Gastrocnemius medialis (tissue), 4 donors: Measurements from ENCODE around the gene C22orf31. TPM values are rescaled to one million over a fixed set of nuclear protein-coding genes. Genes with fewer than 3 reads are reported as not detected.

Experiments used
- ATAC-seq, 2 donors: fragments of 150-250 bp; one replicate each; pipeline ENCODE4 v1.9.1; 2016
- DNase-seq, 2 donors: peaks; one replicate each; pipeline ENCODE4 v3.0.0-alpha.2; 2019
- H3K27ac ChIP-seq, 4 donors: fragments of 200-600 bp; sonication (generic); 1 replicate in 1 of 4; 2 replicates in 3 of 4; pipeline ENCODE4 v1.5.1; 2016 to 2018; ENCODE audit warnings: mild to moderate bottlenecking in 2 of 4, moderate library complexity in 1 of 4
- H3K27me3 ChIP-seq, 3 donors: fragments of 200-600 bp; sonication (generic) in 2 of 3; 1 replicate in 1 of 3; 2 replicates in 2 of 3; pipeline versions ENCODE4 v1.5.1 to v1.6.0; 2016 to 2019; ENCODE audit warnings: mild to moderate bottlenecking in 1 of 3, moderate library complexity in 1 of 3
- H3K36me3 ChIP-seq, 2 donors: fragments of 200-600 bp; sonication (generic) in 1 of 2; one replicate each; pipeline ENCODE4 v1.5.1; 2017 to 2018
- H3K4me1 ChIP-seq, 2 donors: fragments of 200-600 bp; sonication (generic) in 1 of 2; one replicate each; pipeline ENCODE4 v1.5.1; 2016 to 2017; ENCODE audit warnings: mild to moderate bottlenecking in 2 of 2
- H3K4me3 ChIP-seq, 4 donors: fragments of 200-600 bp; sonication (generic) in 3 of 4; 1 replicate in 1 of 4; 2 replicates in 3 of 4; pipeline ENCODE4 v1.5.1; 2016 to 2019; ENCODE audit warnings: mild to moderate bottlenecking in 2 of 4
- H3K9me3 ChIP-seq, 3 donors: fragments of 200-600 bp; sonication (generic) in 2 of 3; 1 replicate in 1 of 3; 2 replicates in 2 of 3; pipeline ENCODE4 v1.5.1; 2016 to 2019
- CTCF ChIP-seq, 5 experiments: fragments of 450-650 bp in 3 of 5; fragments of 200-600 bp in 2 of 5; sonication (generic) in 2 of 5; IDR thresholded peaks in 4 of 5; conservative IDR thresholded peaks in 1 of 5; 1 replicate in 4 of 5; 2 replicates in 1 of 5; pipeline ENCODE4 v1.5.1; 2016 to 2019; ENCODE audit warnings: antibody characterized with exemption in 5 of 5, mild to moderate bottlenecking in 3 of 5, moderate library complexity in 3 of 5
- POLR2A ChIP-seq, 2 donors: fragments of 450-650 bp; IDR thresholded peaks; one replicate each; pipeline ENCODE4 v1.6.1; 2017; ENCODE audit warnings: antibody characterized with exemption in 2 of 2, mild to moderate bottlenecking in 2 of 2, moderate library complexity in 2 of 2
- in situ Hi-C, 4 donors: fragments of 200-750 bp; cut with MboI; loops; one replicate each; pipeline versions ENCODE4 v1.15.0 to v1.8.0; 2017; ENCODE audit warnings: low sequenced_read_pairs in 4 of 4
- intact Hi-C: fragments of 100-400 bp; cut with DNase I; formaldehyde crosslinking; loops from one replicate; pipeline ENCODE4 v1.15.1; 2023; ENCODE audit warnings: low total_unique reads
- total RNA-seq, 4 donors: library from RNA; depleted of rRNA; stranded (reverse); fragments of >200 nt; gene quantifications; one replicate each; pipeline versions ENCODE4 v1.1.0 to v1.2.3, GENCODE V29; 2016

Gene C22orf31
- total RNA-seq, 4 donors from 2014 or later, result not detected

DNA sequence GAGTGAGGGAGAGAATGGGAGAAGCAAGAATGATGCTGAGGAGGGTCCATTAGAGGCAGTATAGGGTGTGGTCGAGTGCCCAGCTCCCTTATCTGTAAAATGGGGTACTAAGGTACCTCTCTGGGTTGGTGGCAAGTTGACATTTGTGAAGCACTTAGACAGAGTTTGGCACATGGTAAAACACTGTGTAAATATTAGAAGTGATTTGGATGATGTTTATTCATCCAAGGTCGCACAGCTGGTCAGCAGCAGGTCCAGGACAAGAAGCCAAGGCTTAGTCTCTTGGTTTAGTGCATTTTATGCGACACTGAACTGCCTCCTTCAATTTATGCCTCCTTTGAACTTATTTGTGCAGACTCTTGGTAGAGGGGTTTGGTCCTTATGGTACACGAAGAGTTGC, 30.6 kb upstream of the C22orf31 start:
- H3K27ac ChIP-seq, result peak overlapping the region in 3 of 4 donors; percentile 5 to 74 (median 63)
- in situ Hi-C loops (loop anchor here in 1 of 4 donors (10.0 kb wide), 1 partner anchor 63 kb away; no protein-coding TSS in a partner anchor), intact Hi-C loops (no loop called here)
- no peak for ATAC-seq
- H3K36me3 ChIP-seq, result no peaks in the 10 kb centered on the region
- no peaks in the 10 kb centered on the region for H3K9me3 ChIP-seq
- DNase-seq, result no peak
- H3K4me1 ChIP-seq, result peaks cover 26 to 41% of the 10 kb centered on the region in 2 donors
- no peaks in the 10 kb centered on the region for H3K27me3 ChIP-seq
- no peak for TF ChIP-seq CTCF (IDR thresholded peaks at IDR 0.05 in 4 of 5, conservative IDR thresholded peaks at IDR 0.05 in 1 of 5)
- TF ChIP-seq POLR2A (IDR thresholded peaks at IDR 0.05), result no peak
- H3K4me3 ChIP-seq, result no peak overlapping the region

DNA sequence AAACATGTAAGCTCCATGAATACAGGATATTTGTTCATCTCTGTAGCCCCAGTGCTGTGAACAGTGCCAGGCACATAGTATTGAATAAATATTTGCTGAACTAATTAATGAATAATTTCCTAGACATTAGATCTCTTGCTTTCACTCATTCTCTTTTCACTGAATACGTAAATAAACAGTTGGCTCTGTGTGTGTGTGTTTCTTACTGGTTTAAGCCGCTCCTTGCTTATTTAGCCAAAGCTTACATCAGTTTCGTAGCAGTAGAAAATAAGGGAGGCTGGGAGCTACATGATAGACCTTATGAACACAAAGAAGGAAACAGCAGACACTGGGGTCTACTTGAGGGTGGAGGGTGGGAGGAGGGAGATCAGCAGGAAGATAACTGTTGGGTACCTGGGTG, 28.4 kb upstream of the C22orf31 start:
- Histone ChIP-seq H3K9me3 (no peaks in the 10 kb centered on the region), H3K4me1 (peaks cover 16 to 24% of the 10 kb centered on the region in 2 donors), H3K27me3 (no peaks in the 10 kb centered on the region), H3K4me3 (no peak overlapping the region), H3K27ac (no peak overlapping the region), H3K36me3 (no peaks in the 10 kb centered on the region)
- in situ Hi-C loops, result loop anchor here in 1 of 4 donors (10.0 kb wide), 1 partner anchor 65 kb away; no protein-coding TSS in a partner anchor
- ATAC-seq, result no peak
- intact Hi-C loops, result no loop called here
- DNase-seq, result no peak
- no peak for TF ChIP-seq CTCF (IDR thresholded peaks at IDR 0.05 in 4 of 5, conservative IDR thresholded peaks at IDR 0.05 in 1 of 5)
- TF ChIP-seq POLR2A (IDR thresholded peaks at IDR 0.05), result no peak

DNA sequence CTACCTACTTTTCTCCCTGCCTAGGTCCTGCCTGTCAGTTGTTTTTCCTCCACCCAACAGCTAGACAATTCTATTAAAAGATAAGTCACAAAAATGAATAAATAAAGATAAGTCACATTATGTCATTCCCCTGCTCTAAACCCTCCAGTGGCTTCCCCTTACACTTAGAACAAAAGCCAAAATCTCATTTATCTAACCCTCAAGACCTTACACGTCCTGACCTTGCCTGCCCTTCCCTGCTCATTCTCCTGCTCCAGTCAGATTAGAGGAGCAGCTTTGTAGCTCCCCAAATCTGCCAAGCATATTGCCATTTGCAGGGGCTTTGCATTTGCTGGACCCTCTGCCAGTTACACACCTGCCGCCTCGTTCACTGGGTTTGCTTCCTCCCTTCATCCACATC, 27.9 kb upstream of the C22orf31 start:
- TF ChIP-seq POLR2A (IDR thresholded peaks at IDR 0.05) (no peak), CTCF (IDR thresholded peaks at IDR 0.05 in 4 of 5, conservative IDR thresholded peaks at IDR 0.05 in 1 of 5) (no peak)
- H3K27me3 ChIP-seq, result no peaks in the 10 kb centered on the region
- no peak for ATAC-seq
- no peaks in the 10 kb centered on the region for H3K9me3 ChIP-seq
- in situ Hi-C loops (no loop called here), intact Hi-C loops (no loop called here)
- H3K4me1 ChIP-seq, result peaks cover 16 to 24% of the 10 kb centered on the region in 2 donors
- no peak for DNase-seq
- no peaks in the 10 kb centered on the region for H3K36me3 ChIP-seq
- no peak overlapping the region for H3K27ac ChIP-seq
- no peak overlapping the region for H3K4me3 ChIP-seq

- intact Hi-C loops (no loop called here), in situ Hi-C loops (no loop called here)
- H3K9me3 ChIP-seq, result no peaks in the 10 kb centered on the region
- ATAC-seq (no peak), DNase-seq (no peak)
- no peak for TF ChIP-seq POLR2A (IDR thresholded peaks at IDR 0.05)
- no peak for TF ChIP-seq CTCF (IDR thresholded peaks at IDR 0.05 in 4 of 5, conservative IDR thresholded peaks at IDR 0.05 in 1 of 5)
- H3K27ac ChIP-seq, result no peak overlapping the region
- peaks cover 16 to 21% of the 10 kb centered on the region in 2 donors for H3K4me1 ChIP-seq
- H3K36me3 ChIP-seq, result no peaks in the 10 kb centered on the region
- no peaks in the 10 kb centered on the region for H3K27me3 ChIP-seq
- H3K4me3 ChIP-seq, result no peak overlapping the region
These were observed 27.2 kb upstream of the C22orf31 start for GRCh38 chr22:29088809-29089208.

DNA sequence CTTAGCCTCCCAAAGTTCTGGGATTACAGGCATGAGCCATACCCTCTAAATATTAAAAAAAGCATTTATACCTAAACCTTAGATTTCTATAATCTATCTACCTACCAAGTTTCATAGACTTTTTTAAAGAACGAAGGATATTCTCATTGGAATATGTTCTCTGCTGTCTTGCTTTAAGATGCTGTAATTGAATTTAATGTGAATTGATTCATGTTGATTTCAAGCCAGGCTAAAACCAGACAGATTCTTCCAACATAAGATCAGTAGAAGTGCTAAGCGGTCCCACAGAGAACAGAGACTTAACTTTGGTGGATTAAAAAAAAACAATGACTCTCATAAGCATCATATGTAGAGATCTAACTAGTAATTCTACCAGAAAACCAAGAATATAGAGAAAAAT, 25.4 kb upstream of the C22orf31 start:
- Histone ChIP-seq H3K4me3 (no peak overlapping the region), H3K27ac (no peak overlapping the region), H3K4me1 (peaks cover 0 to 4% of the 10 kb centered on the region in 2 donors), H3K36me3 (no peaks in the 10 kb centered on the region), H3K9me3 (no peaks in the 10 kb centered on the region), H3K27me3 (no peaks in the 10 kb centered on the region)
- TF ChIP-seq POLR2A (IDR thresholded peaks at IDR 0.05), result no peak
- no peak for TF ChIP-seq CTCF (IDR thresholded peaks at IDR 0.05 in 4 of 5, conservative IDR thresholded peaks at IDR 0.05 in 1 of 5)
- intact Hi-C loops (no loop called here), in situ Hi-C loops (no loop called here)
- no peak for DNase-seq
- ATAC-seq, result no peak
